Dermis lymphatic vessel endothelial cell (primary cell): Measurements from ENCODE around the gene HOXA5. TPM values are rescaled to one million over a fixed set of nuclear protein-coding genes. Genes with fewer than 3 reads are reported as not detected.

Experiments
- total RNA-seq: library from RNA; depleted of rRNA; stranded (reverse); fragments of >200 nt; gene quantifications from 2 replicates; pipeline ENCODE4 v1.2.1, GENCODE V29; 2014

Gene HOXA5
- 2.3 and 10.7 TPM in 2 replicates for total RNA-seq

DNA sequence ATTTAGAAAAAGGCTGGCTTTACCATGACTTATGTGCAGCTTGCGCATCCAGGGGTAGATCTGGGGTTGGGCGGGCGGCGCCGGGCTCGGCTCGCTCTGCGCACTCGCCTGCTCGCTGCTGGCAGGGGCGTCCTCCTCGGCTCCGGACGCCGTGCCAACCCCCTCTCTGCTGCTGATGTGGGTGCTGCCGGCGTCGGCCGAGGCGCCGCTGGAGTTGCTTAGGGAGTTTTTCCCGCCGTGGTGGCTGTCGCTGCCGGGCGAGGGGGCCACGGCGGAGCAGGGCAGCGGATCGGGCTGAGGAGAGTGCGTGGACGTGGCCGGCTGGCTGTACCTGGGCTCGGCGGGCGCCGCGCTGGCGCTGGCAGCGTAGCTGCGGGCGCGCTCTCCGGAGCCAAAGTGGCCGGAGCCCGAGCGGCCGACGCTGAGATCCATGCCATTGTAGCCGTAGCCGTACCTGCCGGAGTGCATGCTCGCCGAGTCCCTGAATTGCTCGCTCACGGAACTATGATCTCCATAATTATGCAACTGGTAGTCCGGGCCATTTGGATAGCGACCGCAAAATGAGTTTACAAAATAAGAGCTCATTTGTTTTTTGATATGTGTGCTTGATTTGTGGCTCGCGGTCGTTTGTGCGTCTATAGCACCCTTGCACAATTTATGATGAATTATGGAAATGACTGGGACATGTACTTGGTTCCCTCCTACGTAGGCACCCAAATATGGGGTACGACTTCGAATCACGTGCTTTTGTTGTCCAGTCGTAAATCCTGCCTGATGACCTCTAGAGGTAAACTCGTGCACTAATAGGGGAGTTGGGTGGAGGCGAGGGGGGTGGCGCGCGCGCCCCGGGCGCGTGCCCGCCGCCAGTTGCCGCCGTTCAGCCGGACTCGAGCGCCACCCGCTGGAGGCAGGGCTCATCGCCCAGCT is at the start of gene HOXA5:
HOXA5 (minus strand) TSS at position 659 of the 927 bp plus-strand sequence; CDS start at position 585, 74 bp downstream.

DNA sequence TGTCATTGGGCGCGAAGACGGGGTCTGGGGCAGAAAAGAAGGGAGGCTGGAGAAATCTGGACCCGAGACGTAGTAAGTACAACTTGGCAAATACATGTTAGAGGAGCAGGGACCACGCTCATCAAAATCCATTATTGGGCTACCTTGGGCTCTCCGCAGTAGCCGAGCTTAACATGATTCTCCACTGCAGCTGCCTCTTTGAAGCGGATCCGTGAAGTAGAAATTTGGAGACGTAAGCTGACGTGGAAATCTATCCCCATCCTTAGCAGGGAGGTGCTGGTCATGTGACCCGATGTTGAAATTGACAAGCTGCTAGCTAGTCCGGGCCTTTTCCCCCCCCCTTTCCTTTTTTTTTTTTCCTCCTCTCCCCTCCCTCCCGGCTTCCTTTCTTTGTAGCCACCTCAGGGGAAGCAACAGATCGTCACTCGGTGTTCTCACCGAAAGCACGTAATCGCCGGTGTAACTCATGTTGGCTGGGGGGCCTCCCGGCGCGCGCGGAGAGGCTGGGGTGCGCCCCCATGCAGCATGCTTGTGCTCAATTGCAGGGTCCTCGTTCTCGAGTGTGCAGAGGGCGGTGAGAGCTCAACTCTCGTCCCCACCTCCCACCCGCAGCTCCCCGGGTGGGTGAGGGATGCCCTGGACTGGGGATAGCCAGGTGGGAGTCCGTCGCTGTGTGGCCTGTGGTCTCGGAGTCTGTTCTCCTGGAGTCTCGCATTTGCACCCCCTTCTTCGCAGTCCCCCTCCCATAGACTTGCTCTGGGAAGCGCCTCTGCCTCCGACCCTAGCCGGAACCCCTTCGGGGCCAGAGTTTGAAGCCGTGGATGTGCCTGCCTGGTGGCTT is 41.8 kb upstream of the HOXA5 start, which contains the start of gene HOXA11:
HOXA11 (minus strand) TSS at position 220 of the 841 bp plus-strand sequence; CDS start at position 132, 88 bp downstream.

DNA sequence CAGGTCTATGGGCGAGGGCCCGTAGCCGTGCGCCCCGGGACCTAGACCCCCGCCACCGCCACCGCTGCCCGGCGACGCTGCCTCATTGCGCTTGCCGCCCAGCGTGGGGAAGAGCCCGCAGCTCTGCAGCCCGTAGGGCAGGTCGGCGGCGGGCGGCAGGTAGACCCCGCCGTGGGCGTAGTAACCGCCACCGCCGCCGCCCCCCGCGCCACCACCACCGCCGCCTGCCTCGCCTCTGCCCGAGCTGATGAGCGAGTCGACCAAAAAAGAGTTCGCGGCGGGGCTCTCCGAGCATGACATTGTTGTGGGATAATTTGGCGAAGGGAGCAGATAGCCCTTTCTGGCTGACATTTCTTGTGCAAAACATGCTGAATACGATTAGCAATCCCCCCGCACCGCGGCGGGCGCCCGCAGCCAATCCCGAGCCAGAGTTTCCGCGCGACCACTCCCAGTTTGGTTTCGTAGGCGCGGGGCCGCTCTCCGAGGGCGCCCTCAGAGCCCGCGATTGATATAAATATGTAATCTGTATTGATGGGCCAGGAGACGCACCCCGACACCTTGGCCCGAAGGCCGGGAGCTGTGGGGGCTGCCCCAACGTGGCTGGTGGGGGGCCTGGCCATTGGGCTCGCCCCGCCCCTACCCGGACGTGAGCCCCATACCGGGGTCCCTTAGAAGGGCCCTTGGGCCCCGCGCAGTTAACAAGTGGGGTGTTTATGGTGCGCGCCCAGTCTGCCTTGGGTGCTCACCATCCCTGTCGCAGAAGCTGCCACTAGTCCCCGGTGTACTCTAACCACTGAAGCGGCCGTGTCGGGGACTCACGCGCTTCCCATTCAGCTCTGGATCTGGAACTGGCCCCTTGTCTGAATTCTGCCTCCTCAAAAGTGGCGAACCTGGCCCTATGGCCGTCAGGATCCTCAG is 30.7 kb upstream of the HOXA5 start, which contains the start of gene HOXA10:
HOXA10 (minus strand) TSS at position 365 of the 918 bp plus-strand sequence; CDS start at position 351, 14 bp downstream.

DNA sequence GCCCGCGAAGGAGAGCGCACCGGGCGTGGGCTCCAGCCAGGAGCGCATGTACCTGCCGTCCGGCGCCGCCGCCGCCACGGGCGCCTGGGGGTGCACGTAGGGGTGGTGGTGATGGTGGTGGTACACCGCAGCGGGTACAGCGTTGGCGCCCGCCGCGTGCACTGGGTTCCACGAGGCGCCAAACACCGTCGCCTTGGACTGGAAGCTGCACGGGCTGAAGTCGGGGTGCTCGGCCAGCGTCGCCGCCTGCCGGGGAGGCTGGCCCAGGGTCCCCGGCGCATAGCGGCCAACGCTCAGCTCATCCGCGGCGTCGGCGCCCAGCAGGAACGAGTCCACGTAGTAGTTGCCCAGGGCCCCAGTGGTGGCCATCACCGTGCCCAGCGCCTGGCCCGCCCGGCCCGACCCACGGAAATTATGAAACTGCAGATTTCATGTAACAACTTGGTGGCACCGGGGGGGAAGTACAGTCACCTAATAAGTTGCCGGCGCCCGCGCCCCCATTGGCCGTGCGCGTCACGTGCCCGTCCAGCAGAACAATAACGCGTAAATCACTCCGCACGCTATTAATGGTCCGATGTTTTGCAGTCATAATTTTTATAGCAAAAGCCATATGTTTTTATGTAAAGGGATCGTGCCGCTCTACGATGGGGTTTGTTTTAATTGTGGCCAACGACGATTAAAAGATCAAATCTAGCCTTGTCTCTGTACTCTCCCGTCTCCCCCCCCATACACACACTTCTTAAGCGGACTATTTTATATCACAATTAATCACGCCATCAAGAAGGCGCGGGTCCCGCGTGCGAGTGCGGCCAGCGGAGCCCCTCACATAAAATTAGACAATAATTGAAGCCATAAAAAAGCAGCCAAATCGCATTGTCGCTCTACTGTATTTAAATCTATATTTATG is 21.9 kb upstream of the HOXA5 start, which contains the start of gene HOXA9:
HOXA9 (minus strand) TSS at position 449 of the 907 bp plus-strand sequence; CDS start at position 369, 80 bp downstream.

DNA sequence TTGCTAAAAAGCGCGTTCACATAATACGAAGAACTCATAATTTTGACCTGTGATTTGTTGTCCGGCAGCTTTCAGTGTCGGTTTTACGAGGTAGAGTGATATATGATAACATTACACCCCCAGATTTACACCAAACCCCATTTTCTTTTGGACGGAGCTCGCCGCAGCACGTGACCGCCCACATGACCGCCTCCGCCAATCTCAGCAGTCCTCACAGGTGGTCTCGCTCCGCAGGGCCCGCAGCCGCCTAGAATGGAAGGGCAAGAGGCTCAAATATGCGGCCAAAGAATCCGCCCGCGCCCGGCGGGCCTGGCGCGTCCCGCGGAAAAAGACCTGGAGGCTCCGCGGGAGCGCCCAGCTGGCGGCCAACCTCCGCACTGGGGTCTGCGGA is 13.0 kb upstream of the HOXA5 start, which contains the start of gene HOXA7:
HOXA7 (minus strand) TSS at position 168 of the 391 bp plus-strand sequence; CDS start at position 38, 130 bp downstream.

DNA sequence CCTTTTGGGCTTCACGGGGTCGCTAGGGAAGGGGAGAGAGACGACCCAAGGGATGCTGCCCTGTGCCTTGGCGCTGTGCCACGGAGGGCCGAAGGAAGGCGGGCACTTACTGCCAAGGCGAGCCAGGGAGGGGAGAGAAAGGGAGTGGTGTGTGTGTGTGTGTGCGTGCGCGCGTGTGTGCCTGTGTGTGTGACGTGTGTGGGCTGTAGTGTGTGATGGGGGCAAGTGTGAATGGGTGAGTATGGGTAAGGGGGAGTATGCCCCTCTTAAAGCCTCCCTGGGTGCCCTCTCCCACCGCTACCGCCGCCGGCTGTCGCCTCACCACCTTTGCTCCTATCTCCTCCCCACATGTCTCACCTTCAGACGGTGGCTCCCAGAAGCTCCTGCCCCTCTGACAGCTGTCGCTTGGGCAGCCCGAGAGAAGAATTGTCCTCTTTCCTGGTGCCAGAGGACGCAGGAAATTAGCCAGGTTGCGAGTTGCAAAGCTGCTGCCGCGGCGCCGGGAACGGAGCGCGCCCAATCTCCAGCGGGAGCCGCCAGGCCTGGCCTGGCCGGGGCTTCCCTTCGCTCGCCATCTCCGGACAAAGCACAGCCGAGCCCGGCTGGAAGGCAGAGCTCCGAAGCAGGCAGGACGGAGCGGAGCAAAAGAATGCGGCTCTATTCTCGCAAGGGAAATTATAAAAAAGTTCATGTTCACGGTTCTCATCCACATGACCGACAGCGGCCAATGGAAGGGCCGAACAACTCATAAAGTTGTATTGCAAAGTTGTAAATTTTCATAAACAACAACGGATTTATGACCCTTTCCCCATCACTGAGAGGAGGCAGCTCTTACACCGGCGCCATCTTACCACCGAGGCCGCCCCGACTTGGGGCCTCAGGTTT is 8.7 kb upstream of the HOXA5 start, which contains the start of gene HOXA3:
HOXA3 (minus strand) TSS at position 653 of the 885 bp plus-strand sequence. CDS start 41,943 bp downstream, outside the sequence.

DNA sequence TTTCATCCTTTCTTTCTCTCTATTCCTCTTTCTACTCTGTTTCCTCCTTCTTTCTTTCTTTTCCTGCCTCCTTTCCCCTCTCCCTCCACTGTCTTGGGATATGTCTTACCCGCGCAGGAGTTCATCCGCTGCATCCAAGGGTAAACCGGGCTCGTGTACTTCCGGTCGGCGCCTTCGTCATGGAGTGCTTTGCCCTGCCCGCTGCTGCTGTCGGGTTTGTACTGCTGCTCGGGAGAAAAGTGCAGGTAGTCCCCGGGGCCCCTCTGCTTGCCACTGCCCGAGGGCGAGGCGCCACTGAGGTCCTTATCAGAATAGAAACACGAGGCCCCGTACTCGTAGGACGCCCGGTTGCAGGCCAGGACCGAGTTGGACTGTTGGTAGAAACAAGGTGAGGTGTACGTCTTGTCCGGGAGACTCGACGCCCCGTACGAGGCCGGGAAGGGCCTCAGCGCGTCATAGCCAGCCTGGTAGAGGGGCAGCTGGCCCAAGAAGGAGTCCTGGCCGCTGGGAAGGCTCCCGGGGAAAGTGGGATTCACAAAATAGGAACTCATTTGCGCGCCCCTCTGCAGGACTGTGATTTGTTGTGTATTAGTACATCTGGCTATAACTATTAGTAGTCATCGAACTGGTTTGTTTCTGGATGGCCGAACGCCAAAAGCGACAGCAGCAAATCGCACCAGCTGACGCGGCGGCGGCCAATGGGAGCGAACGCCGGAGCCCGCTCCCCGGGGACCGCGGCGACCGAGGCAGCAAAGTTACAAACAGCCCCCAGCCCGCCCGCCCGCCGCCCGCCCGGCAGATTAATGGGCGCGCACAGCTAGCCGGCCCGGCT is 3.9 kb upstream of the HOXA5 start, which contains the start of gene HOXA6:
HOXA6 (minus strand) TSS at position 576 of the 832 bp plus-strand sequence; CDS start at position 551, 25 bp downstream.

DNA sequence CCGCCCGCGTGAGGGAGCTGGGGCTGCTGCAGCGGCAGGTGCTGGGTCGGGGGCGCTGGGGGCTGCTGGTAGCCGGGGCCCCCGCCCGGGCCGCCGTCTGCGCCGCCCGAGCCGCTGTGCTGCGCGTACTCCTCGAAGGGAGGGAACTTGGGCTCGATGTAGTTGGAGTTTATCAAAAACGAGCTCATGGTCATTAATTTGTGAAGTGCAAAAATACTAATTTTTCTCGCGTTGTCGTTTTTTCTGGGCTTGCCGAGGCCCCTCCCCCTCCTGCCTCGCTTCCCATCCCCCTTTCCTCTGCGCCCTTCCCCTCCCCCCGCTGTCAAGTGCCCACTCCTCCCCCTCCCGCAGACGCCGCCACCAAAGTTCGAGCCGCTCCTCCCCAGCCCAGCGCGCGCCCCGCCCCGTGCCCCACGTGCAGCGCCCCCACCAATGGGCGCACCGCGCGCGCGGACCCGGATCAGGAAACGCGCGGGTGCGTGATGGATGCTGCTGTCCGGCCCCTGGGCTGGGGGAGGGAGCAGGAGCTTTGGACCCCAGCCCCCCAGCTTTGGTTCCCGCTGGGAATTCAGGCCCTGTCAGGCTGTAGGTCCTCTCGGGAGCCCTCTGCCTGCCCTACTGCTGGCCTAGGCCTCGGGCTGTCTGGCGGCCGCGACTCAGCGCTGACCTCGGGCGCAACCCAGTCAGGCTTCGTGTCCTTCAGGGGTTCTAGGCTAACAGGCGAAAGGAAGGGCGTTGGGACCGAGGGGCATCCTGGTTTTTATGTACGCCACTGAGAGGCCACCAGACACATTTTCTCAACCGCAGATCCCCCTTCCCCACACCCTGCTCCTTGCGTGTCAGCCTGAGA is 12.7 kb downstream of the HOXA5 start, which contains the start of gene HOXA4:
HOXA4 (minus strand) TSS at position 218 of the 850 bp plus-strand sequence; CDS start at position 194, 24 bp downstream.

DNA sequence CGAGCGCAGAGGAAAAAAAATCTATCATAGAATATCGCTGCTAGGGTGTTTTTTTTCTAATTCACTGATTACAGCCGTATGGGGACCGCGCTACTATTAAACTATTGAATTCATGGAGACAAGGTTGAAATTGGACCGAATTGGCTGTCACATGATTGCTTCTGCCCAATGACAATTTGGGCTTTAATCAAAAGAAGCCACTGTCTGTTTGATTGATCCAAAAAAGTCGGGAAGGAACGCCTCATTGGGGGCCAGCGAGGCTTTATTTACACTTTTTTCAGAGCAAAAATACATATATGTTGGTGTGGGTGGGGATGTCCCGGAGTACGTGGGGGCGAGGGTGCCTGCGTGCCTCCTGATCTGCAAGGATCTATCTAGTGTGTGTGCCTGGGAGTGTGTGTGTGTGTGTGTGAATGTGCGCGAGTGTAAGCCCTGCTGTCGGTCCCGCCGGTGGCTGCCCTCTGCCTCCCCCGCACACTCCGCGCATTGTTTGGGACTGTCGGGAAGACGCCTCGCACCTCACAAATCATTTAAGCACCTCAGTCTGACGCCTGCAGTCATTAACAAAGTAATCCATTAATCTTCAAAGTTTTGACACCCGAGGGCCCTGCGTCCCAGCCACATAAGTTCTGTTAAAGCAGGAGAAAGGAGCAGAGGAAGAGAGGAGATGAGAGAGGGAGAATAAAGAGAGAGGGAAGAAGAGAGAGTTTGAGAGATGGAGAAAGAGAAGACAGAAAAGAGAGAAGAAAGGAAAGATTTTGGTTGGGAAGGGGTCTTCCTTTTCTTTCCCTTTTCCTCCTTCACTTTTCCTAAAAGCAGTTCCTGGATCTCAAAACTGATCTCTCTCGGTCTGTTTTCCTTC is 40.7 kb downstream of the HOXA5 start, which contains the start of gene HOXA2:
HOXA2 (minus strand) TSS at position 103 of the 862 bp plus-strand sequence. CDS start 183 bp downstream, outside the sequence.

DNA sequence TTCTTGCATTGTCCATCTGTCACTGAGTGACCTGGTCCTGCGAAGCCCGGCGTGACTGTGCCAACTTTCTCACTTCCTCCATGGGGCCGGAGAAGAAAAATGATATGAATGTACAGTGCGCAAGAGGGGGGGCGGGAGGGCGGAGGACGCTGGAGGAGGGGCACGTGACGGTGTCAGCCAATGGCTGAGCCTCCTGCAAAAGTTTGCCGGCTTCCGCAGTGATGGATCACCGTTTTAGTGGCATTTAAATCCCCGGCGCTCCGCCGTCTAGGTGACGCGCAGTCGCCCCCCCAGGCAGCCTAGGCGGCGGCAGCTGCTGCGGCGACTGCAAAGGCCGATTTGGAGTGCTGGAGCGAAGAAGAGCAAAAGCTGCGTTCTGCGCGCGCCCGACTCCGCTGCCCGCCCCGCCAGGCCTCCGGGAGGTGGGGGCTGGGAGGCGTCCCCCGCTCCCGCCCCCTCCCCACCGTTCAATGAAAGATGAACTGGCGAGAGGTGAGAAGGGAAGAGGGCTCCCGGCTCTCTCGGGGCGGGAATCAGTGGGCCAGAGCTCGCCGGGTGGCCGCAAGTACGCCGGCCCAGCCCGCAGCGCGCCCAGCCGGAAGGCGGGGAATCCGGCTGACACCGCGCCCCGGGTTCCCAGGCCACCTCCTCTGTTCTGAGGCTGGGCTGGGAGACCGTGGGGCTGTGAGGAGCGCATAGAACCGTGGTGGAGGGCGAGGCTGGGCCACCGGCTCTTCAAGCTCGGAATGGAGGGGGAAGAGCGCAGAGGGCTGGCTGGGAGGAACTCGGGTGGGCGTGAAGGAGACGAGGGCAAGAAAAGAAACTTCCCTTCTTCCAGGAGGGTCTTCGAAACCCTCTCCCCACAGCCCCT is 47.3 kb downstream of the HOXA5 start, which contains the start of gene HOXA1:
HOXA1 (minus strand) TSS at position 104 of the 871 bp plus-strand sequence; CDS start at position 16, 88 bp downstream.

